ENCODE results near the gene KDM3A.

GRCh38 chr2:86522711-86523110 lies 81.5 kb downstream of the KDM3A start:
- TF ChIP-seq CTCF (IDR thresholded peaks at IDR 0.05): no peak
- TF ChIP-seq ZFX (IDR thresholded peaks at IDR 0.05; ENCODE audit: borderline replicate concordance): no peak
